GM18499 (cell line): ENCODE results near the gene CALCR.
"Not testable (repeated sequence)": the region's sequence is repeated elsewhere in the genome, so short reads cannot be mapped to it uniquely, and the experiment has no call there.

Source experiments
- ATAC-seq: cut with Tn5 transposase; IDR thresholded peaks from one replicate; pipeline ENCODE4 v1.9.1; 2021; ENCODE audit warnings: moderate number of reproducible peaks; ENCODE audit not compliant: insufficient read depth, unreplicated experiment

Gene CALCR

DNA sequence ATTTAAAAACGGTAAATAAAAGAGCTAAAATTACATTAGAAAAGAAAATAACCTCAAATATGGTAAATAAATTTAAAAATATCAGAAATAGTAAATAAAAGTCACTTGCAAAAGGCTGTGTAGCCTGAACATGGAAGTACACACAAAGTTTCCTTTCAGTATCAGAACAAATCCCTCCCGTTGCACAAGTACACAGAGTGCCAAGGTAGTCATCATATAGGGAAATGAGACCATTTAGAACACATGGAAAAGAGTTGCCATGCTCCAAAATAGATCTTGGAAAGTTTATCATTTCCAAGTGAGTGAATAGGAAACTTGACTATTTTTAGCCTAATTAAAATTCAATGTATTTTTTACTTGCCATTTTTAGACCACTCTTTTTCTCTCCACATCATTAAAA, 11.6 kb downstream of the CALCR start:
- ATAC-seq, result no peak

DNA sequence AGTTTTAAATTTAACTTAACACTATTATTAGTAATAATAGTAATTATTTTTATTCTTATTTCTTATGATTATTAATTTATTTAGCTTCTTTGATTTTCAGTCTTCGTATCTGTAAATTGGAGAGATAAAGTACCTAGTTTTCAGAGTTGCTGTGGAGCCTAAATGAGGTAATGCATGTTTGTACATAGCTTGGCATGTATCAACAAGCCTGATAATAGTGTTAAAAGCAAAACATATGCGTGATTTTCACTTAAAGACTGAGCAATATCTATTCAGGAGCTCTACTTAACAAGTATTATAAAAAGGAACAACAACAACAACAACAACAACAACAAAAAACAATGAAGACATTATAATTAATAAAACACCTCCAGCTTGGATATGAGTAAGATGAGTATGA, 12.4 kb downstream of the CALCR start:
- no peak for ATAC-seq

DNA sequence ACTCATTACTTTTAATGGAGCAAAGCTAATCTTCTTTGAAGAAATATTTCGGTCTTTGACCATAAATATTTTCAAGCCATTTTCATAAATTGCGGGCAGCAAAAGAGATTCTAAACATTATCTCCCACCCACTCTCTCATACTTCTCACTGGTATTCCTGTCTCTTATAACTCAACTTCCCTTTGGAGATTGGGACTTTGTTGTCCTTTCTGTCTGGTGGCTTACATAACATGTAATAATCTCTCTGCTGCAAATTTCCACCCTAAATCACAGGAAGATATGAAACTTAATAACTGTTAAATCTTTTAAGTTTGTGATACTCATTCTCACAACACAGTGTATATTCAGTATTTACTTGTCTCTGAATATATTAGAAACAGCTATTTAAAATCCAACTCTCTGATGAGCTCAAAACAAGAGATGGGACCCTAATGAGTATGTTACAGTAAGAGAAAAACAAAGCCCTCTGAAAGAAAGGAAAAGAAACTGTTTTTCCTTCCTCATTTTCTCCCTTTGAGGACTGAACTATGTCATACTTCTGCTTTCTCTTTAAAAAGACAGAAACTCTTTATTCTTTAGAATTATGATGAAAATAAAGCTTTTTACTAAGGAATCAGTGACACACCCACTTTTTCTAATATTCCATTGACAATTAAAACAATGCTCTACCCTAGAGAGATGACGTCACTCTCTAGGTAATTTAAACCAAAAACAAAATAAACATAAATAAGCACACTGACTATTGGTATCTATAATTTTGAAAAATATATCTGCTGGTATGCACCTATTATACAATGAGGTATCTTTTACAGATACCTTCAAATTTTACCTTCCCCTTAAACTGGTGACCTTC, 14.7 kb downstream of the CALCR start:
- ATAC-seq, result no peak

DNA sequence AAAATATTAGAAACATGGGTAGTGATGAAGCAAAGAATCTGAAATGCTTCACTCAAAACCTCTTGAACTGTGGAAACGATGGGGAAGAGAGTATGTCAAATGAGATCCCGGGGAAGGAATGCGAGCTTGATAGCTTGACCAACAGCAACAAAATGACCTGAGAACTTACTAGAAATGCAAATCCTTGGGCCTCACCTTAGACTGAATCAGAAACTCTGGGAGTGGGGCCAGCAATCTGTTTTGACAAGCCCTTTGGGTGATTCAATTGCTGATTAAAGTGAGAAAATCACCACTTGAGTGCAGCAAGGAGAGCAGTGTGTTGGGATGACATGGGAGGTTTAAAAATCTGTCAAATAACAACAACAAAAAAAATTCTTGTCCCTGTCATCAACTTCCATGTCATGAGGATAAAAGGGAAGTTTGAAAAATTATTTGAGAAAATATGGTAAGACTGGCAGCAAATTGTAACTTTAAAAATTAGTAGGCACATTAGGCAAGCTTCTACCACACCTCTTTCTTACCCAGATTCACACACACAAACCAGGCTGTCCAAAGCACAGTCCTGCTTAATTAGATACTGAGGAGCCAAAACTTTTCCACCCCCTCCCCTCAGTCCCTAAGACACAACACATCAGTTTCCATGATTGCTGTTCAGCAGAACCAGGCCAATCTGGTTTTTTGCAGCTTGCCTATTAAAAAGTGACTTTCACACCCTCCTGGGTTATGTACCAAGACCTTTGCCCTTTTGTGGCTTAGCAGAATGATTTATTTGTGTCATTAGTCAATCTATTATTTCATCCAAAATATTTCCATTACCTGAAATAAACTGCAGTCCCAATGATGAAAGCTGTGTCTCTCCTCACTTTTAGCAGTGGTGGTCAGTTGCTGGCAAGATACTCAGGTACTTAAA, 15.6 kb downstream of the CALCR start:
- no peak for ATAC-seq

DNA sequence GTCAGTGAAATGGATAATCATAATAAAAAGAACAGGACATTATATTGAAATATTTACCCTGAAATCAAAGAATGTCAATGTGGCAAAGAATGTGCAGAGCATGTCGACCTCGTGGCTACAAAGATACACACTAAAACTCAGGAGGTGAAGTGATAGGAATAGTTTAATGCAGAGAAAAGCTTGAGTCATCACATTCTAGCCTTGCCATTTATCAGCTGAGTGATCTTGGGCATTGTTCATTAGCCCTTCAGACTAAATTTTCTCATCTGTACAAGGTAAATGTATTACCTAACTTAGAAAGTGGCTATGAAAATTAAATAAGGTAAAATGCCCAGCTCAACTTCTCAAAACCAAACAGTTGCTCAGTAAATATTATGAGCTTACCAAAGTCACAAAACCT, 22.6 kb downstream of the CALCR start:
- ATAC-seq, result no peak

DNA sequence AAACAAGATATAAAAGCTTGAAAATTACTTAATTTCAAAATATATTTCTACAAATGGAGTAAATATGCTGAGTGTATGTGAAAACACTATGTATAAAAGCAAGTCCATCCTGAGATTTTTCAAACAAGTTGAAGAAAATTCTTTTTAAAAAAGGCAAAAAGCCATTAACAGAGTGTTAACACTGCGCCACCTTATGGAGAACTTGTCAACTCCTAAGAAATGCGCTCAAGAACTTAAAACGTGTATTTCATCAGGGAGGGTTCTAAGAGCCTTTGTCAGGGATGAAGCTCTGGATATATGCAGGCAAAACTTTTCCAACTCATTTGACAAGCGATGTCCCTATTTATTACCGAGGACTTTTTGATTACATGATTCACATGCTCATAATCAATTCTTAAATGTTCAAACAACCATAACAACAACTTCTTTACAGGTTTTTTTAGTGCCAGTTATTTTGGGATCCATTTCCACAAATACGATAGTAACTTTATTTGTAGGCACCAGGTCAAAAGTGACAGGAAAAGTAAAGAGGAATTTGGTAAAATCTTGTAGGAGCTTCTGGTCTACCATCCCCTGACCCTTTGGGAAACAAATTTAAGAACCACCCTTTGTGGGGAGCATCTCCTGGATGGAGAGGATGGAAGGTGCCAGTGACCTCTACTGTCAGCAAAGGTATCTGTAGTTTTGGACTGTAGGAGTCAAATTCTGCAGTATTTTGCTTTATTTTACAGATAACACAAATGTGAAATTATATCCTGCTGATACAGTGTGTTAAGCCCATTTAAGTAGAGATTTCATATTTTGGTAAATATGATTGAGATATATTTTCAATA, 23.2 kb downstream of the CALCR start:
- no peak for ATAC-seq

DNA sequence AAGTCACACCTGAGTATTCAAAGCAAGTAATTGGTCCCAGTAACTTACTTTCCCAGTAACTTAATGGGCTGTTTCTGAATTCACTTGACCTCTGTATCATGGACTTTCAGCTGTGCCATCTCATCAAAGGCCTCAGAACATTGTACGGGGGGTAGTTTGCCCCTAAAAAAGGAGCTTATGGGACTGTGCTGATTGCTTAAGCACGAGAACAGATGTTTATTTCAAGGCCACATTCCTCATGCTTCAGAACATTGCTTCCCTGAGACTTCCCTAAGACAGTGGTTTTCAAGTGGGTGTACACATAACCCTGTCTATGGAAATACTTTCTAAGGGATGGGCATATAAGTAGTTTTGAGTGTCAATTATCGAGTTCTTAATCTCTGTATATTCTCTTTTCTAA, 26.8 kb downstream of the CALCR start:
- ATAC-seq, result no peak

DNA sequence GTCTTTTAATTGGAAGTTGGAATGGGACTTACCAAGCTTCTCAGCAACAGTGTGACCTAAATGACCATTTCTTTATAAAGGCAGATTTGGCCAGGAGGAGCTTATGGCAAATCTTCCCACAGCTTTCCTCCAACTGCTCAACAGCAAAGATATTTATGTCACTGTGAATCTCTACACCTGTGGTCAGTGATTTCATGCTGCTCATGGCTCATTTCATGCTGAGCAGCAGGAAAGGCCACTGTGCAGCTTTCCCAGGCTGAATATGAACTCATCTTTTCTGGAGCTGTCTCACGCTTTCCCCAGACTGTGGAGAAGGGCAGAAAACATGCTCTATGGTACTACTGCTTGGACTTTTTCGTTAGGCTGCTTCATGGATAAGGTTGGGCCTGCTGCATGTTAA, 29.8 kb downstream of the CALCR start:
- no peak for ATAC-seq

DNA sequence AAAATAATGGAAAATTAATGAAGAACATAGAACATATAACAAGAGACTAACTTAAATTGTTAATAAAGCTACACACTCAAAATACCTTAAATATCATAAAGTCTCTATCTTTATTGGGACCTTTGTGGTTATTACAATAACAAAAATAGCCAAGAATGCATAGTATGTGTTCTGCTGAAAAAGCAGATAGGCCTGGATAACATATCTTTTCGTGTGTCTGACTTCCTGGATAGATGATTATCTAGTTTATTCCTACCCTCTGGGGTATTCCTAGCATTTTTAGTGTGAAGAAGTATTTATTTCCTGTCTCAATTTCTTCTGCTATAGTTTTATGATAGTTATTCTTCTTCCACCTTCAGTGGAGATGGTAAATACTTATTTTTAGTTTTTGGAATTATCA, 36.5 kb downstream of the CALCR start:
- no peak for ATAC-seq

DNA sequence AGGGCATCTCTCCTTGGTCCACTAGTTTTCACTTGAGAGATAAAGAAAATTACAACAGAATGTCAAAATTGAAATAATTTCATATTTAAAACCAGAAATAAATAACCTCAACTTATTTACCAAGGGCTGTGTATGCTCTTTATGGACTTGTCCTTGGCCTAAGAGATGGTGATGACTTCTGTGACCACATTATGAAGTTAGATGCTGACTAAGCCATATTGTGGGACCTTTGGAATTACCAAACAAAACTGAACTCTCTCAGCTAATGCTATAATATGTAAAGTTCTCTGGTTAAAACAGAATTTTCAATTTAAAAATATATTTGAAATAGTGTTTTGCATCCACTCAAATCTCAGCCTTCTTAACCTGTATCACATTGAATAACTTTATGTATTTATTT, 38.9 kb downstream of the CALCR start:
- ATAC-seq, result no peak

DNA sequence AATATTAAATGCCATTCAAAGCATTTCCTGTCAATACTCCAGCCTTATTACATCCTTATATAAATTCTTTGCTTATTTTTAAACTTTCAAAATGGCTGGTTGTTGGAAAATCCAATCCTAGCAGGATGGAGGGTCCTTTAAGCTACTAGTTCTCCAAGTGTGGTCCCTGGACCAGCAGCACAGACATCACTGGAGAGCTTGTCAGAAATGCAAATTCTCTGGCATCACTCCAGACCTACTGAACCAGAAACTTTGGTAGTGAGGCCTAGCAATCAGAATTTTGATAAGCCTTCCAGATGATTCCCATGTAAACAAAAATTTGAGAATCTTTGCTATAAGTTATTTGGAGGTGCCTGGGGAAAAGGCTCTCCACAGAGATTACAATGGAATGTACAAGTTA, 43.8 kb downstream of the CALCR start:
- ATAC-seq, result no peak

DNA sequence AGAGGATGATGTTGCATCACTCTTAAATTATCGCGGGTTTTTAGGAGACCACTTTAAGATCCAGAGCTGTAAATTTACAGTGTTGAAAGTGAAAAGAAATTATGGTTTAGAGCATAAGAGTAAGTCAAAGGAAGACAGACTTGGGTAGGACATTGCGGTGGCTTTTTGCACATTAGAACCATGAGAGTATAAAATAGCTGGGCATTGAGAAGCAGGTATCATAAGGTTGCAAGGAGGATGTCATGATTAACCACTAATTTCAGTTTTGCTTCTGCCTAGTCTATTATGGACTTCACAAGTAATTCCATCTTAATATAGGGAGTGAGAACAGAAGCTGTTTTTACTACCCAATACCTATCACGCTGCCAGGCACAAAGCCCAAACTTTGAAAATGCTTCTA, 57.7 kb downstream of the CALCR start:
- no peak for ATAC-seq

DNA sequence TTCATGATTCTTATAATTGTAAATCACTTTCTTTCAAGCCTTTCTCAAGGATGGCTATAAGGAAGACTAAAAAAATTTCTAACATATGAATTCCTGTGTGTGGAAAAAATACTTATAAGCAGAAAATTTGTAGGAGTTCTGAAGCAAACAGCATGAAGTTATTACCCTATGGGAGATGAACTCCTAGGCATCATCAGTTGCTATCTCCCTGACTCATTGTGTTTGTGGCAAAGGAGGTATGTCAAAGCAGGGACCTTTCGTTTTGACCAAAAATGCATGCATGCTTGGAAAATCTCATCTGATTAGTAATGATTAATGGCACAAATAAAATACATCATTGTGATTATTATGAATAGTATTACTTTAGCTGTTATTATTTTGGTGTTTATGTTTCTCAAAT, 59.4 kb downstream of the CALCR start:
- no peak for ATAC-seq

DNA sequence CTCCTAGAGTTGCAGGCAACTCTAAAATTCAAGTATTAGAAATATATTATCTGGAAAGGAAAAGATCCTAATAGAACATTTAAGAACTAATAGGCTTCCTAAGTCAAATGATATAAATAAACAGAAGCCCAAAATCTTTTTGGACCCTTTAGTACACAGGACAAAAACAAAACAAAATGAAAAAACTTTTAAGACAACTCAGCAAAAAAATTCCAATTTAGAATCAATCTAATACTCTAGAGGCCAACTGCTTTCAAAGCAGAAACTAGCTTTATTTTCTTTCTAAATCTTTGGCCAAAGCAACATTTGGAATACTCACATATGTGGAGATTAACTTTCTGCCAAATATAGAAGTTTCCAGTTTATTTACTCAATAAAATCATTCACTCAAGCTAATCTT, 65.2 kb downstream of the CALCR start:
- no peak for ATAC-seq

DNA sequence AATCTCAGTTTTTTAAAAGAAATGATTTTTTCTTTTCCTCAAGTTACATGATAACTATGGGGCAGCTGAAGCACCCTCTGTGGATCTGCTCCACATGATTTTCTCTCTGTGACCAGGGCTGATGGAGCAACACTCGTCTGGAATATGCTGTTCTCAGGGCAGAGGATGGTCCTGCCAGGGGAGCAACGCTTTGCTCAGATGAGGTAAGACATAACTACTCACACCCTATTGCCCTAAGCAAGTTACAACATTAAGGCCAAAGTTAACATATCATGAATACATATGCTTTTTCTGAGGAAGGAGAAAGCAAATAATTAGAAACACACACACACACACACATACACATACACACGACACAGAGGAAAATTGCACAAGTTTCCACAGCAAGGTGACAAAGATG, 71.4 kb downstream of the CALCR start:
- no peak for ATAC-seq

DNA sequence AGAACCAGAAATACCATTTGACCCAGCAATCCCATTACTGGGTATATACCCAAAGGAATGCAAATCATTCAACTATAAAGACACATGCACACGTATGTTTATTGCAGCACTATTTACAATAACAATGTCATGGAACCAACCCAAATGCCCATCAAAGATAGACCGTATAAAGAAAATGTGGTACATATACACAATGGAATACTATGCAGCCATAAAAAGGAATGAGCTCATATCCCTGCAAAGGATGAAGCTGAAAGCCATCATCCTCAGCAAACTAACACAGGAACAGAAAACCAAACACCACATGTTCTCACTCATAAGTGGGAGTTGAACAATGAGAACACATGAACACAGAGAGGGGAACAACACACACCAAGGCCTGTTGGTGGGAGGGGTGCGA, 82.7 kb downstream of the CALCR start:
- ATAC-seq, result not testable (repeated sequence)

DNA sequence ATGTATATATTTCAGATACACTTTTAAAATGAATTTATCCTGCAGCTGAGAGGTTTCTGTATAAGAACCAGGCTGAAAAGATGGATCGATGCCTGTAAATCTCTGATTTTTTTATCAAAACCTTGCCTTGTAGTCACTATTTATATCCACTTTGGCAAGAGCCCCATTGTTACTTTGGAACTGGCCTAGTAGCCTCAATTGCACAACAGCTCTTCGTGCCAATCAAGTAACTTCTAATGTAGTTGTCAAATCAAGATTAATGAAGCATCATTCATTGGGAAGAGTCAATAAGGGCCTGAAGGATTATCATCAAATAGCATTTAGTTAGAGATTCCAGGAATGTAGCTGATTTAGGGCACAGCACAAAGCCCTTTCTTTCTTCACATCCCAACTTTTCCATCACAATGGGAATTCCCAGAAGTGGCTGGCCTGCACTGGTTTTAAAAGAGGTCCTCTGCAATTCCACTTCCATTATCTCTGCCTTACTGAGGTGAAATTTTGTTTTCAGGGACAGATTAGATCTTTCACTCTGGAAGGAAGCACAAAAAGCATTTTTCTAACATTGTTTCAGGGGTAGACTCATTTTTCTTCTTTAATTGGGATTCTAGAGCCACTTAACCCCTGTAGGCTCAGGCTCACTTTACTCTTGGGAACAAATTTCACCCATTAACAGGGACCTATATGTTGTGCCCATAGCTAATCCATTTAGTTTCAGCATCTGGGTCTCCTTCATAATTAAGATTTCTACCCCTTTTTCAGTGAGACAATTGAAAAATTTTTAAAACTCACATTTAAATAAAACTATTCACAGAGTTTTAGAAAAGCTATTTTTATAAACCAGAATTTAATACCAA, 97.8 kb downstream of the CALCR start:
- no peak for ATAC-seq

DNA sequence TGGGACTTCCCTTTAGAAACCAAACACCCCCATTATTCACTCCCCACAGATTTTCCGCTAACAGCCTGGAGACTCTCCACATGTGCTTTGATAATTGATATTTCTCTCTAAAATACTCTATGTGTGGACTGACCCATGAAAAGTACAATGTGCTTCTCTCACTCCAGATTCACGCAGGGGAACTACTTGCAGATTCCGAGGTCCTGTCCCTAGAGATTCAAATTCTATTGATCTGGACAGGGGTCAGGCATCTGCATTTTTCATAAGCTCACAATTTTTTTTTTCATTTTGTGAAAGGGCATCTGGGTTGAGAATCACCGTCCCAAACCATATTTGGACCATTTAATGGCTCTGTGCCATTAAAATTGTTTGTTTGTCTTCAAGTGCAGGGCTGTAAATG, 98.7 kb downstream of the CALCR start:
- no peak for ATAC-seq

DNA sequence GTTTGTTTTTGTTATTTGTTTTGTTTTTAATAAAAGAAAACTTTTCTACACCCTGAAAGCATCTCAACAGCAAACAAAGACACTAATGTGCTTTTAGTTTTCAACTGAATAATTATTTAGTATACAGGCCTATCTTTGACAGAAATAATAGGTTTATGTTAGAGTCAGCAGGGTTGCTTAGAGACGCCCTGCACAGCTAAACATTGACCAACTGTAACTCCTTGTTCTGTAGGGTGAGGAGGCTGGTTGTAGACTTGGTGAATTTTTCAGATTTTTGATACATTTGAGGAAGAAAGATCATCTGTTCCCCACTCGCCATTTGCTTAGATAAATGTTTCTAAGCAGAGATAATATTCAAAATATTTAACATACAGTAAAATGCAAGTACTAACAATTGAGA, 103.1 kb downstream of the CALCR start:
- ATAC-seq, result no peak

DNA sequence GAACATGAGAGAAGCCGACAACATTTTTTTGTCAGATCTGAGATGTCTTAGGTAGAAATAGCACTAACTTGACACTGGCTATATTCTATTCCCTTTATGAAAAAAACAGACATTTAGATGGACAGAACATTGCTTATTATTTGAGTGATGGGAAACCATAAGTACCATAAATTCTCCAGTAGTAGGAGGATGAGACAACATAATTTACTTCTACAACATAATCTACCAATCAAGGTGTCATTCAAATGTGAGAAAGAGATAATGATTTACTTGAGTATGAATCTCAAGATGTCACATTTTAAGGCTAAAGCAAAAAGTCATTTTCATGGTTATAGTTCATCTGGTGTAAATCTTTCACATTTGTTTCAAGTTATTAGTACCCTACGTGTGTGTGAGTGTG, 110.8 kb downstream of the CALCR start:
- ATAC-seq, result no peak
